HL-60 (cell line): Measurements from ENCODE around the gene DRAM2.

ENCODE experiments used
- DNase-seq, 2 experiments: peaks; one replicate each; pipeline ENCODE4 v3.0.0-alpha.2; 2010 to 2020; ENCODE audit warnings: low read depth in 1 of 2, low spot score in 1 of 2
- H3K27ac ChIP-seq: fragments of 250-450 bp; sonication (Bioruptor Pico); replicated peaks from 2 replicates; pipeline ENCODE4 v1.5.1; 2020; ENCODE audit warnings: mild to moderate bottlenecking, moderate library complexity
- H3K27me3 ChIP-seq: fragments of 250-450 bp; sonication (Bioruptor Pico); 2 replicates; pipeline ENCODE4 v1.5.1; 2021; ENCODE audit warnings: mild to moderate bottlenecking, moderate library complexity; ENCODE audit not compliant: insufficient read depth, poor library complexity, severe bottlenecking
- H3K4me3 ChIP-seq: replicated peaks from 2 replicates; pipeline ENCODE4 v1.5.1; 2011; ENCODE audit warnings: mild to moderate bottlenecking, control low read depth, low read length; ENCODE audit not compliant: insufficient read depth
- CTCF ChIP-seq: IDR thresholded peaks from one replicate; pipeline ENCODE4 v1.5.1; 2011; ENCODE audit warnings: low read length, control low read depth, inconsistent platforms; ENCODE audit not compliant: insufficient read depth
- GABPA ChIP-seq: IDR thresholded peaks from 2 replicates; pipeline ENCODE4 v1.6.1; 2012; ENCODE audit warnings: low read depth
- POLR2AphosphoS5 ChIP-seq: IDR thresholded peaks from 2 replicates; pipeline ENCODE4 v1.6.1; 2012; ENCODE audit warnings: low read depth
- REST ChIP-seq: IDR thresholded peaks from 2 replicates; pipeline ENCODE4 v1.6.1; 2012; ENCODE audit warnings: low read depth; ENCODE audit not compliant: insufficient replicate concordance
- SPI1 ChIP-seq: IDR thresholded peaks from 2 replicates; pipeline ENCODE4 v1.6.1; 2012; ENCODE audit warnings: low read depth, mild to moderate bottlenecking, borderline replicate concordance

Gene DRAM2

GRCh38 chr1:111140680-111140967, 731 bp upstream of the DRAM2 start:
- no peak for DNase-seq
- H3K27me3 ChIP-seq, result no peaks in the 10 kb centered on the region
- peak overlapping the region; percentile 91 for H3K4me3 ChIP-seq
- TF ChIP-seq CTCF, result no peak
- no peak for TF ChIP-seq SPI1
- no peak for TF ChIP-seq REST
- no peak for TF ChIP-seq POLR2AphosphoS5
- H3K27ac ChIP-seq, result peak overlapping the region; percentile 82

GRCh38 chr1:111139324-111139955, 453 bp downstream of the DRAM2 start:
- DNase-seq, result peak; percentile 40 to 66
- TF ChIP-seq REST (peak; percentile 44), CTCF (no peak), GABPA (0 out of 2 replicates have a peak, but pooled peaks have one; percentile 21), POLR2AphosphoS5 (no peak)
- H3K27me3 ChIP-seq, result no peaks in the 10 kb centered on the region
- peak overlapping the region; percentile 91 for H3K4me3 ChIP-seq
- H3K27ac ChIP-seq, result peak overlapping the region; percentile 82

GRCh38 chr1:111133866-111134265, 6.0 kb downstream of the DRAM2 start:
- H3K27me3 ChIP-seq, result no peaks in the 10 kb centered on the region
- TF ChIP-seq CTCF (no peak), POLR2AphosphoS5 (no peak), GABPA (no peak), SPI1 (no peak), REST (no peak)
- DNase-seq, result no peak
- no peak overlapping the region for H3K4me3 ChIP-seq
- no peak overlapping the region for H3K27ac ChIP-seq
